Neural cell (in vitro differentiated cells): ENCODE results near the gene MEPCE.

Experiments
- EP300 ChIP-seq: fragments of 450-650 bp; conservative IDR thresholded peaks from 2 replicates; pipeline ENCODE4 v1.6.1; 2014; ENCODE audit warnings: antibody characterized with exemption, mild to moderate bottlenecking, moderate library complexity; ENCODE audit not compliant: poor library complexity, severe bottlenecking
- EZH2 ChIP-seq: fragments of 200-600, 300-800 bp; shearing (Covaris generic), sonication (generic); IDR thresholded peaks from 2 replicates; pipeline ENCODE4 v1.6.1; 2014; ENCODE audit warnings: antibody characterized with exemption, low read length, borderline replicate concordance, mild to moderate bottlenecking; ENCODE audit not compliant: insufficient read depth, poor library complexity, severe bottlenecking
- POLR2AphosphoS5 ChIP-seq: IDR thresholded peaks from 2 replicates; pipeline ENCODE4 v1.6.1; 2012
- RAD21 ChIP-seq: fragments of 450-650 bp; conservative IDR thresholded peaks from 2 replicates; pipeline ENCODE4 v1.6.1; 2014; ENCODE audit warnings: antibody characterized with exemption, mild to moderate bottlenecking, moderate library complexity
- REST ChIP-seq: IDR thresholded peaks from 2 replicates; pipeline ENCODE4 v1.6.1; 2012; ENCODE audit warnings: borderline replicate concordance
- TAF1 ChIP-seq: IDR thresholded peaks from 2 replicates; pipeline ENCODE4 v1.6.1; 2012; ENCODE audit warnings: low read depth
- TF ChIP-seq, protein P1 (sequence below): fragments of 450-650 bp; IDR thresholded peaks from 2 replicates; pipeline ENCODE4 v1.5.1; 2014; ENCODE audit warnings: antibody characterized with exemption, mild to moderate bottlenecking, moderate library complexity; ENCODE audit not compliant: poor library complexity, severe bottlenecking

DNA sequence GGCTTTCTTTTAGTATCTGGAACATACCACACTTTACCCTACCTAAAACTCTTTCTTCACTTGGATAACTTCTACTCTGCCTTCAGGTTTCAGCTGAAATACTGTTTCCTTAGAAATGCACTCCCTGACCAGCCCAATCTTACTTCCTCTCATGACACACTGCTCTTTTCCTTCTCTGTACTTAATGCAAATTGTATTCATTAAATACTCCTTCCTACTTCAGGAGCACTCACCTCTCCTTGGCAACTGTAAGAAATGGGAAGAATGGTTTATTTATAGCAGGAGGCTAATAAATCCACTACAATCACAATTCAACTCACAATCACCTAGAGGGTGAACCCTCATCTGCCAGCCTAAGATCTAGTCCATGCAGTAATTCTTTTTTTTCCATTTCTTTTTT is 16.3 kb upstream of the MEPCE start:
- TF ChIP-seq EZH2 (no peak), POLR2AphosphoS5 (no peak), EP300 (no peak), RAD21 (no peak), TAF1 (no peak), REST (no peak)
- TF ChIP-seq, protein P1, sequence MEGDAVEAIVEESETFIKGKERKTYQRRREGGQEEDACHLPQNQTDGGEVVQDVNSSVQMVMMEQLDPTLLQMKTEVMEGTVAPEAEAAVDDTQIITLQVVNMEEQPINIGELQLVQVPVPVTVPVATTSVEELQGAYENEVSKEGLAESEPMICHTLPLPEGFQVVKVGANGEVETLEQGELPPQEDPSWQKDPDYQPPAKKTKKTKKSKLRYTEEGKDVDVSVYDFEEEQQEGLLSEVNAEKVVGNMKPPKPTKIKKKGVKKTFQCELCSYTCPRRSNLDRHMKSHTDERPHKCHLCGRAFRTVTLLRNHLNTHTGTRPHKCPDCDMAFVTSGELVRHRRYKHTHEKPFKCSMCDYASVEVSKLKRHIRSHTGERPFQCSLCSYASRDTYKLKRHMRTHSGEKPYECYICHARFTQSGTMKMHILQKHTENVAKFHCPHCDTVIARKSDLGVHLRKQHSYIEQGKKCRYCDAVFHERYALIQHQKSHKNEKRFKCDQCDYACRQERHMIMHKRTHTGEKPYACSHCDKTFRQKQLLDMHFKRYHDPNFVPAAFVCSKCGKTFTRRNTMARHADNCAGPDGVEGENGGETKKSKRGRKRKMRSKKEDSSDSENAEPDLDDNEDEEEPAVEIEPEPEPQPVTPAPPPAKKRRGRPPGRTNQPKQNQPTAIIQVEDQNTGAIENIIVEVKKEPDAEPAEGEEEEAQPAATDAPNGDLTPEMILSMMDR: no peak
